Naive thymus-derived CD4-positive, alpha-beta T cell (primary cell): ENCODE data around the gene TNRC6B. TPM values are rescaled to one million over a fixed set of nuclear protein-coding genes. Genes with fewer than 3 reads are reported as not detected.

Source experiments
- ATAC-seq: fragments of 150-1000 bp; cut with Tn5 transposase; 2 replicates; pipeline ENCODE4 v1.10.0; 2021; ENCODE audit warnings: mild to moderate bottlenecking, moderate library complexity
- CTCF ChIA-PET: fragments of 350-600 bp; sonication (Branson Sonifier 250); formaldehyde crosslinking; loops from one replicate; lab custom pipeline; 2021; ENCODE audit warnings: antibody characterized with exemption; lab: Charles Lee
- POLR2A ChIA-PET: fragments of 350-600 bp; sonication (Branson Sonifier 250); formaldehyde crosslinking; loops from one replicate; lab custom pipeline; 2021; ENCODE audit warnings: antibody characterized with exemption, inconsistent platforms; lab: Charles Lee
- DNase-seq, 9 donors: peaks; one replicate each; pipeline versions ENCODE4 v3.0.0 to v3.0.0-alpha.2; 2020 to 2022; ENCODE audit warnings: mixed read lengths in 1 of 9
- H3K27ac ChIP-seq: one replicate; pipeline ENCODE4 v1.7.0; 2013; ENCODE audit warnings: mild to moderate bottlenecking, low read depth, low read length, moderate library complexity
- H3K27me3 ChIP-seq, 2 donors: one replicate each; pipeline ENCODE4 v1.7.0; 2013; ENCODE audit warnings: low read length in 2 of 2, mild to moderate bottlenecking in 2 of 2, moderate library complexity in 2 of 2; ENCODE audit not compliant: control insufficient read depth in 2 of 2, insufficient read depth in 2 of 2
- H3K36me3 ChIP-seq, 3 experiments: 1 replicate in 2 of 3; 2 replicates in 1 of 3; pipeline ENCODE4 v1.7.0; 2013; ENCODE audit warnings: low read length in 3 of 3, mild to moderate bottlenecking in 3 of 3, moderate library complexity in 1 of 3; ENCODE audit not compliant: insufficient read depth in 3 of 3, control insufficient read depth in 2 of 3
- H3K4me1 ChIP-seq, 2 donors: one replicate each; pipeline ENCODE4 v1.7.0; 2013; ENCODE audit warnings: low read length in 2 of 2, mild to moderate bottlenecking in 2 of 2, moderate library complexity in 1 of 2; ENCODE audit not compliant: control insufficient read depth in 2 of 2, insufficient read depth in 2 of 2
- H3K4me3 ChIP-seq: 2 replicates; pipeline ENCODE4 v1.7.0; 2013; ENCODE audit warnings: mild to moderate bottlenecking, low read length
- H3K9me3 ChIP-seq, 3 experiments: 1 replicate in 2 of 3; 2 replicates in 1 of 3; pipeline ENCODE4 v1.7.0; 2013; ENCODE audit warnings: low read length in 3 of 3; ENCODE audit not compliant: control insufficient read depth in 2 of 3
- H3K27ac Mint-ChIP-seq, 9 donors: one replicate each; pipeline ENCODE4 v1.8.0; 2020 to 2022; ENCODE audit warnings: mixed read lengths in 9 of 9, mild to moderate bottlenecking in 8 of 9, moderate library complexity in 5 of 9, inconsistent platforms in 2 of 9
- H3K27me3 Mint-ChIP-seq, 5 donors: one replicate each; pipeline ENCODE4 v1.8.0; 2021 to 2022; ENCODE audit warnings: mixed read lengths in 5 of 5, mild to moderate bottlenecking in 1 of 5
- H3K36me3 Mint-ChIP-seq, 5 donors: one replicate each; pipeline ENCODE4 v1.8.0; 2020 to 2022; ENCODE audit warnings: mixed read lengths in 5 of 5, mild to moderate bottlenecking in 3 of 5, inconsistent platforms in 1 of 5
- H3K4me1 Mint-ChIP-seq, 7 donors: one replicate each; pipeline ENCODE4 v1.8.0; 2020 to 2022; ENCODE audit warnings: mixed read lengths in 7 of 7, mild to moderate bottlenecking in 3 of 7, inconsistent platforms in 1 of 7
- H3K4me3 Mint-ChIP-seq, 10 donors: one replicate each; pipeline ENCODE4 v1.8.0; 2020 to 2022; ENCODE audit warnings: mild to moderate bottlenecking in 10 of 10, mixed read lengths in 10 of 10, moderate library complexity in 6 of 10, inconsistent platforms in 2 of 10
- H3K9me3 Mint-ChIP-seq, 11 donors: one replicate each; pipeline ENCODE4 v1.8.0; 2020 to 2022; ENCODE audit warnings: mixed read lengths in 11 of 11, mild to moderate bottlenecking in 4 of 11, inconsistent platforms in 1 of 11, moderate library complexity in 1 of 11
- intact Hi-C, 2 donors: fragments of 100-400 bp; cut with micrococcal nuclease; formaldehyde crosslinking; loops; one replicate each; pipeline ENCODE4 v1.15.1; 2023
- polyA plus RNA-seq, 2 donors: library from polyadenylated mRNA; unstranded; fragments of 300-500 nt; fragmentation: Illumina TruSeq; gene quantifications; one replicate each; pipeline ENCODE4 v1.2.3, GENCODE V29; 2021
- total RNA-seq, 6 experiments: library from RNA in 5 of 6; stranded (reverse) in 5 of 6; gene quantifications; 1 replicate in 5 of 6; 2 replicates in 1 of 6; pipeline ENCODE4 v1.2.3 and lab custom pipeline; 2021 to 2026

The TNRC6B gene
- total and polyA plus RNA-seq, 7 experiments from 2014 or later: 67.4 to 165 (median 136) TPM

GRCh38 chr22:40203572-40203971 lies 25.8 kb downstream of the TNRC6B start:
- H3K9me3 Mint-ChIP-seq: peaks cover 0 to 1% (median 0%) of the 10 kb centered on the region in 11 donors
- H3K4me1 ChIP-seq: peaks cover 24 to 49% of the 10 kb centered on the region in 2 donors
- ATAC-seq: peak; percentile 93
- no peaks in the 10 kb centered on the region for H3K36me3 ChIP-seq
- no peaks in the 10 kb centered on the region for H3K27me3 ChIP-seq
- ChIA-PET CTCF (interaction anchor here (1.0 to 2.0 kb wide), 3 partner anchors 10 to 145 kb away, joined by 3 to 6 read pairs (median 3); no protein-coding TSS in a partner anchor), POLR2A (interaction anchor here (0.6 to 2.0 kb wide), 6 partner anchors 10 to 171 kb away, joined by 3 to 10 read pairs (median 8); partner anchors contain the start of gene TNRC6B)
- no peaks in the 10 kb centered on the region for H3K9me3 ChIP-seq
- peaks cover 50 to 88% (median 79%) of the 10 kb centered on the region in 7 donors for H3K4me1 Mint-ChIP-seq
- H3K4me3 Mint-ChIP-seq: peak overlapping the region; percentile 60 to 73 (median 66)
- no peaks in the 10 kb centered on the region for H3K27me3 Mint-ChIP-seq
- H3K27ac ChIP-seq: peak overlapping the region; percentile 54
- DNase-seq: peak in 7 of 9 donors; percentile 46 to 72 (median 60)
- intact Hi-C loops: loop anchor here (1.0 to 5.0 kb wide), 6 partner anchors 13 to 146 kb away; partner anchors contain the start of genes ADSL (in 1 of the 2) and TNRC6B (in 1 of the 2)
- H3K27ac Mint-ChIP-seq: peak overlapping the region; percentile 74 to 95 (median 85)
- H3K4me3 ChIP-seq: peak overlapping the region; percentile 5
- peaks cover 0 to 11% (median 2%) of the 10 kb centered on the region in 5 donors for H3K36me3 Mint-ChIP-seq

- POLR2A ChIA-PET: interaction anchor here (0.7 kb wide), 1 partner anchor 141 kb away, joined by 3 read pairs; no protein-coding TSS in a partner anchor
- H3K27me3 Mint-ChIP-seq: no peaks in the 10 kb centered on the region
- DNase-seq: no peak
Measured at GRCh38 chr22:40204321-40205116, 26.8 kb downstream of the TNRC6B start.

GRCh38 chr22:40206561-40206960 lies 28.8 kb downstream of the TNRC6B start:
- ATAC-seq: no peak
- H3K4me3 ChIP-seq: no peak overlapping the region
- Mint-ChIP-seq H3K27me3 (no peaks in the 10 kb centered on the region), H3K9me3 (peaks cover 0 to 1% (median 0%) of the 10 kb centered on the region in 11 donors), H3K27ac (peak overlapping the region in 7 of 9 donors; percentile 21 to 93 (median 82)), H3K4me1 (peaks cover 55 to 91% (median 81%) of the 10 kb centered on the region in 7 donors), H3K4me3 (no peak overlapping the region), H3K36me3 (peaks cover 0 to 7% (median 2%) of the 10 kb centered on the region in 5 donors)
- POLR2A ChIA-PET: interaction anchor here (0.6 kb wide), 1 partner anchor 82 kb away, joined by 4 read pairs; no protein-coding TSS in a partner anchor
- H3K27ac ChIP-seq: no peak overlapping the region
- DNase-seq: no peak
- CTCF ChIA-PET: no interaction called here
- intact Hi-C loops: no loop called here
- peaks cover 29 to 61% of the 10 kb centered on the region in 2 donors for H3K4me1 ChIP-seq
- H3K36me3 ChIP-seq: no peaks in the 10 kb centered on the region
- H3K9me3 ChIP-seq: no peaks in the 10 kb centered on the region
- H3K27me3 ChIP-seq: no peaks in the 10 kb centered on the region

More at GRCh38 chr22:40204321-40205116, 26.8 kb downstream of the TNRC6B start:
- H3K9me3 ChIP-seq: no peaks in the 10 kb centered on the region
- peak overlapping the region; percentile 7 to 95 (median 85) for H3K27ac Mint-ChIP-seq
- no peak overlapping the region for H3K4me3 ChIP-seq
- no peak for ATAC-seq
- peaks cover 0 to 1% (median 0%) of the 10 kb centered on the region in 11 donors for H3K9me3 Mint-ChIP-seq
- peaks cover 24 to 47% of the 10 kb centered on the region in 2 donors for H3K4me1 ChIP-seq
- no peaks in the 10 kb centered on the region for H3K36me3 ChIP-seq
- intact Hi-C loops: loop anchor here (5.0 kb wide), 3 partner anchors 38 to 147 kb away; partner anchors contain the start of gene ADSL (in 1 of the 2)
- peaks cover 0 to 7% (median 2%) of the 10 kb centered on the region in 5 donors for H3K36me3 Mint-ChIP-seq
- CTCF ChIA-PET: no interaction called here
- H3K4me3 Mint-ChIP-seq: peak overlapping the region in 7 of 10 donors; percentile 36 to 73 (median 62)
- H3K27ac ChIP-seq: peak overlapping the region; percentile 54
- no peaks in the 10 kb centered on the region for H3K27me3 ChIP-seq
- H3K4me1 Mint-ChIP-seq: peaks cover 45 to 88% (median 76%) of the 10 kb centered on the region in 7 donors

DNA sequence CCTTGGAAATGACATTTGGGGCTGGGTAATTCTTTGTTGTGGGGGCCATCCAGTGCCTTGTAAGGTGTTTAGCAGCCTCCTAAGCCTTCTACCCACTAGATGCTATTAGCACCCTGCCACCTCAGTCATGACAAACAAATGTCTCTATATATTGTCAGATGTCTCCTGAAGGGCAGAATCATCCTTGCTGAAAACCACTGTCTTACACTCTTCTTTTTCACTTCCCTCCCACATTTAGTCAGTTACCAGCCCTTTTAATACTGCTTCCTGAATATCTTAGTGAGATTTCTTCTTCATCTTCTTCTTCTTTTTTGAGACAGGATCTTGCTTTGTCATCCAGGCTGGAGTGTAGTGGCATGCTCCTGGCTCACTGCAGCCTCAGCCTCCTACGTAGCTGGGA lies 33.1 kb downstream of the TNRC6B start:
- H3K9me3 Mint-ChIP-seq: peaks cover 0 to 1% (median 0%) of the 10 kb centered on the region in 11 donors

DNA sequence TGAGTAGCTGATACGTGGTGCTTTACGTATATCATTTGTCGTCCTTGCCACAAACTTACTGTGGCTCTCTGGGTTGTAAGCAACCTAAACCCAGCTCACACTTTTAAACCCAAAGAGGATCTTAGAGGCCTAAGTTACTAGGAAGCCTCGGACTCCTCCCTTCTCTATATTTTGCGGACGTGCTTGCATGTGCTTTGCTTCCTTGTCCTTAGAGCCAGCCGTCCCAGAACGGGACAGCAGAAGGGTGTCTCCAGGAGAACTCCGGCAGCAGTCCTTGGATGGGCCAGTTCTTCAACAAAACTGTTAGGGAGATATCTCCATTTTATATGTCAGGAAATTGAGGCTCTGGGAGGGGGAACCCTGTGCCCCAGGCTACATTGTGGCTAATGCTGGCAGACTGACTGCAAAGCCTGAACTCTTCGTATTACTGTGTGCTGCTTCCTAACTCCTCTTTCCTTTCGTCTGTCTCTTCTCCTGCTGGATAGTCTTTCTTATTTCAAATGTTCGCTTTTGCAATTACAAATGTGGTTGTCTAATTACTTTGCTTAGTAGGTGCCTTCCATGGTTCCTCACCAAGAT lies 33.8 kb downstream of the TNRC6B start:
- DNase-seq (no peak), ATAC-seq (peak; percentile 28)
- Mint-ChIP-seq H3K36me3 (peaks cover 0 to 12% (median 3%) of the 10 kb centered on the region in 5 donors), H3K4me3 (peak overlapping the region in 8 of 10 donors; percentile 2 to 75 (median 24)), H3K9me3 (peaks cover 0 to 1% (median 0%) of the 10 kb centered on the region in 11 donors), H3K27me3 (no peaks in the 10 kb centered on the region), H3K4me1 (peaks cover 66 to 97% (median 89%) of the 10 kb centered on the region in 7 donors), H3K27ac (peak overlapping the region in 8 of 9 donors; percentile 72 to 93 (median 84))
- no peaks in the 10 kb centered on the region for H3K36me3 ChIP-seq
- intact Hi-C loops: no loop called here
- POLR2A ChIA-PET: interaction anchor here (0.7 to 1.1 kb wide), 3 partner anchors 9 to 156 kb away, joined by 3 read pairs; no protein-coding TSS in a partner anchor
- H3K27me3 ChIP-seq: no peaks in the 10 kb centered on the region
- CTCF ChIA-PET: no interaction called here
- H3K4me1 ChIP-seq: peaks cover 34 to 62% of the 10 kb centered on the region in 2 donors
- H3K27ac ChIP-seq: peak overlapping the region; percentile 4
- no peak overlapping the region for H3K4me3 ChIP-seq
- no peaks in the 10 kb centered on the region for H3K9me3 ChIP-seq

More for the DNA sequence above, 33.1 kb downstream of the TNRC6B start:
- CTCF ChIA-PET: interaction anchor here (0.6 kb wide), 1 partner anchor 10 kb away, joined by 3 read pairs; no protein-coding TSS in a partner anchor
- Mint-ChIP-seq H3K27ac (peak overlapping the region; percentile 16 to 93 (median 82)), H3K4me3 (peak overlapping the region in 8 of 10 donors; percentile 0 to 75 (median 32)), H3K27me3 (no peaks in the 10 kb centered on the region), H3K36me3 (peaks cover 0 to 14% (median 3%) of the 10 kb centered on the region in 5 donors), H3K4me1 (peaks cover 61 to 94% (median 85%) of the 10 kb centered on the region in 7 donors)
- Histone ChIP-seq H3K9me3 (no peaks in the 10 kb centered on the region), H3K36me3 (no peaks in the 10 kb centered on the region), H3K4me1 (peaks cover 27 to 54% of the 10 kb centered on the region in 2 donors), H3K27ac (peak overlapping the region; percentile 26), H3K27me3 (no peaks in the 10 kb centered on the region), H3K4me3 (no peak overlapping the region)
- ATAC-seq: peak; percentile 67
- no peak for DNase-seq
- intact Hi-C loops: no loop called here
- POLR2A ChIA-PET: interaction anchor here (0.6 to 1.5 kb wide), 4 partner anchors 10 to 166 kb away, joined by 3 to 6 read pairs (median 3); no protein-coding TSS in a partner anchor

GRCh38 chr22:40212121-40212520 lies 34.4 kb downstream of the TNRC6B start:
- Histone ChIP-seq H3K36me3 (no peaks in the 10 kb centered on the region), H3K4me3 (no peak overlapping the region), H3K4me1 (peaks cover 40 to 67% of the 10 kb centered on the region in 2 donors), H3K27ac (no peak overlapping the region), H3K27me3 (no peaks in the 10 kb centered on the region), H3K9me3 (no peaks in the 10 kb centered on the region)
- intact Hi-C loops: no loop called here
- ATAC-seq (no peak), DNase-seq (no peak)
- ChIA-PET CTCF (no interaction called here), POLR2A (interaction anchor here (0.7 to 1.1 kb wide), 2 partner anchors 89 to 157 kb away, joined by 3 read pairs; no protein-coding TSS in a partner anchor)
- Mint-ChIP-seq H3K27ac (peak overlapping the region in 7 of 9 donors; percentile 72 to 93 (median 85)), H3K4me3 (peak overlapping the region in 6 of 10 donors; percentile 2 to 75 (median 44)), H3K27me3 (no peaks in the 10 kb centered on the region), H3K4me1 (peaks cover 71 to 97% (median 91%) of the 10 kb centered on the region in 7 donors), H3K9me3 (peaks cover 0 to 1% (median 0%) of the 10 kb centered on the region in 11 donors), H3K36me3 (peaks cover 0 to 8% (median 3%) of the 10 kb centered on the region in 5 donors)
